ENCODE data around the gene PTPRZ1.

Gene PTPRZ1

DNA sequence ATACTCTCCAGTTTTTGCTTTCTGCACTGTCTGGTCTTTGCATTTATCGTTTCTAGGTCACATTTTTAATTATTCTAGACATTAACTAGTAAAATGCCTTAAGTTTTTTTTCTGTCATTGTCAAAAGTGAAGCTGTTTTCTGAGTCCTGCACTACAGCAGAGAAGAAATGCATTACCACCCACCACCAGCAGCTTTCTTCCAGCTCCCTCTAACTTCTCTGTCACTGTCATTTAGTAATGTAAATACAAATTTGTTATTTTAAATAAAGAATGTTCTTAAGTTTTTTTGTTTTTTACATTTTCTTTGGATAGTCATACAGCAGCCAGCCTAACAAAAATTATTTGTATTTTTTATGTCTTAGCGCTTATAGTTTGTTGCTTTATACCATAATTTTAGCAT, 18.8 kb downstream of the PTPRZ1 start:
- no peaks in the 10 kb centered on the region for H3K27me3 ChIP-seq
- no peaks in the 10 kb centered on the region for H3K36me3 ChIP-seq
- TF ChIP-seq, protein P1, sequence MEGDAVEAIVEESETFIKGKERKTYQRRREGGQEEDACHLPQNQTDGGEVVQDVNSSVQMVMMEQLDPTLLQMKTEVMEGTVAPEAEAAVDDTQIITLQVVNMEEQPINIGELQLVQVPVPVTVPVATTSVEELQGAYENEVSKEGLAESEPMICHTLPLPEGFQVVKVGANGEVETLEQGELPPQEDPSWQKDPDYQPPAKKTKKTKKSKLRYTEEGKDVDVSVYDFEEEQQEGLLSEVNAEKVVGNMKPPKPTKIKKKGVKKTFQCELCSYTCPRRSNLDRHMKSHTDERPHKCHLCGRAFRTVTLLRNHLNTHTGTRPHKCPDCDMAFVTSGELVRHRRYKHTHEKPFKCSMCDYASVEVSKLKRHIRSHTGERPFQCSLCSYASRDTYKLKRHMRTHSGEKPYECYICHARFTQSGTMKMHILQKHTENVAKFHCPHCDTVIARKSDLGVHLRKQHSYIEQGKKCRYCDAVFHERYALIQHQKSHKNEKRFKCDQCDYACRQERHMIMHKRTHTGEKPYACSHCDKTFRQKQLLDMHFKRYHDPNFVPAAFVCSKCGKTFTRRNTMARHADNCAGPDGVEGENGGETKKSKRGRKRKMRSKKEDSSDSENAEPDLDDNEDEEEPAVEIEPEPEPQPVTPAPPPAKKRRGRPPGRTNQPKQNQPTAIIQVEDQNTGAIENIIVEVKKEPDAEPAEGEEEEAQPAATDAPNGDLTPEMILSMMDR (IDR thresholded peaks at IDR 0.05), result no peak
- intact Hi-C loops (cut with DNase I; ENCODE audit: low total_unique reads), result no loop called here
- H3K4me3 ChIP-seq, result no peak overlapping the region
- no peak for DNase-seq
- no peaks in the 10 kb centered on the region for H3K9me3 ChIP-seq
- H3K4me1 ChIP-seq, result no peaks in the 10 kb centered on the region
- no peak overlapping the region for H3K27ac ChIP-seq

GRCh38 chr7:121901026-121901425, 28.1 kb downstream of the PTPRZ1 start:
- TF ChIP-seq, protein P1 (IDR thresholded peaks at IDR 0.05), result no peak
- Histone ChIP-seq H3K36me3 (no peaks in the 10 kb centered on the region), H3K27ac (no peak overlapping the region), H3K9me3 (no peaks in the 10 kb centered on the region), H3K4me3 (no peak overlapping the region), H3K4me1 (no peaks in the 10 kb centered on the region), H3K27me3 (no peaks in the 10 kb centered on the region)
- intact Hi-C loops (cut with DNase I; ENCODE audit: low total_unique reads), result no loop called here
- no peak for DNase-seq

DNA sequence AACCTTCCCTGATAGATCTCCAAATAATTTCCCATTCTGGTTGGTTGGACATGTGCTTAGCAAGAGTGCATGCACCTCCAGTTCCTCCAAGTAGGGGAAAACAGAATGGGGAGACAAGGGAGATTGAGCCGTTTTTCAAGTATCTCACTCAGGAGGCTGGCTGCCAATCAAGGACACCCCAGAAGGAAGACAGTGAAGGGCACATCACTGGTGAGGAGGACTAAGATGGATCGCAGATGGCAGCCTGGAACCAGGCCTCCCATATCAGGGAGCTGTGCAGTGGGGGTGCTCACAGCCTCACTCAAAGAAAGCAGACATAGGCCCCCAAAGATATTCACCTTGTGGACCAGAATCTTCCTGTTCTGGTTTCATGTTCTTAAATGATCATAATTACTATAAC, 31.2 kb downstream of the PTPRZ1 start:
- Histone ChIP-seq H3K4me3 (no peak overlapping the region), H3K27ac (no peak overlapping the region), H3K27me3 (no peaks in the 10 kb centered on the region), H3K9me3 (no peaks in the 10 kb centered on the region), H3K36me3 (no peaks in the 10 kb centered on the region), H3K4me1 (no peaks in the 10 kb centered on the region)
- intact Hi-C loops (cut with DNase I; ENCODE audit: low total_unique reads), result no loop called here
- no peak for DNase-seq
- TF ChIP-seq, protein P1 (IDR thresholded peaks at IDR 0.05), result no peak

- Histone ChIP-seq H3K4me3 (no peak overlapping the region), H3K27ac (no peak overlapping the region), H3K36me3 (no peaks in the 10 kb centered on the region), H3K27me3 (no peaks in the 10 kb centered on the region), H3K9me3 (no peaks in the 10 kb centered on the region), H3K4me1 (no peaks in the 10 kb centered on the region)
- DNase-seq, result no peak
- intact Hi-C loops (cut with DNase I; ENCODE audit: low total_unique reads), result no loop called here
- TF ChIP-seq, protein P1 (IDR thresholded peaks at IDR 0.05), result no peak
Measured at GRCh38 chr7:121908042-121908441, 35.1 kb downstream of the PTPRZ1 start.

DNA sequence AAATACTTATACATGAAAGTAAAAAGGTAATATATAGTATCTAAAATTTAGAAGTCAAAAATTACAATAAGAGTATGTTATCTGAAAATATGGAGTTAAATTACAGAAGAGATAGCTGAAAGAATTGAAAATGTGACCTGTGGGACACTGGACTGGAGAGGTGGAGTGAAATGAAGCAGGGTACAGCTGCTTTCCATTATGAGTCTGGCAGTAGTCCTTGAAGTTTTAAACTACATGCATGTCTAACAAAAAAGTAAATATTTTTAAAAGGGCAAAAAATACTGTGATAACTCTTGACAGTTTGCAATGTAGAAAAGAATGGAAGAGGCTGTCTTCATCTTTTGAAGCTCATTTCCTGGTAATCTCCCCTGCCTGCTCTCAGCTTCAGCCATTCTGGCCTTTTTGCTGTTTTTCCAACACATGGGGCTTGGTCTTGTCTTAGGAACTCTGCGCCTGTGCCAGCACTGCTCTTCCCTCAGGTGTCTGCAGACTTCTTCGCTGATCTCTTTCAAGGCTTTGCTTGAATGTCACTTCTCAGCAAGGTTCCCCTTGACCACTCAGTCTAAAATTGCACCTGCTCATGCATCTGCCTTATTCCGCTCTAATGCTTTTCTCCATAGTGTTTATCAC, 36.9 kb downstream of the PTPRZ1 start:
- Histone ChIP-seq H3K4me3 (no peak overlapping the region), H3K4me1 (no peaks in the 10 kb centered on the region), H3K36me3 (no peaks in the 10 kb centered on the region), H3K27ac (no peak overlapping the region), H3K27me3 (no peaks in the 10 kb centered on the region), H3K9me3 (no peaks in the 10 kb centered on the region)
- DNase-seq, result no peak
- TF ChIP-seq, protein P1 (IDR thresholded peaks at IDR 0.05), result no peak
- intact Hi-C loops (cut with DNase I; ENCODE audit: low total_unique reads), result no loop called here

Measured in tibial artery (tissue), 4 donors.